ENCODE measurements around the gene FRMD8. TPM values are rescaled to one million over a fixed set of nuclear protein-coding genes. Genes with fewer than 3 reads are reported as not detected.

FRMD8 gene
- total and polyA plus RNA-seq, 2 of the 8 experiments (the other 6 are each of a cell fraction or from before 2014, with no cell fraction given): 15.0 to 19.2 TPM

- TF ChIP-seq CTCF (IDR thresholded peaks at IDR 0.05; ENCODE audit: control extremely low read depth in 1 of 3, insufficient read depth in 1 of 3, low read depth in 1 of 3, low read length in 3 of 3): no peak
- TF ChIP-seq RAD21 (IDR thresholded peaks at IDR 0.05 in 1 of 2, conservative IDR thresholded peaks at IDR 0.05 in 1 of 2; ENCODE audit: low read depth in 2 of 2, low read length in 2 of 2): no peak
- TF ChIP-seq EGR1 (IDR thresholded peaks at IDR 0.05; ENCODE audit: borderline replicate concordance, low read depth, low read length): no peak
- no peak for TF ChIP-seq TCF12 (IDR thresholded peaks at IDR 0.05; ENCODE audit: low read depth, low read length)
- no peak for TF ChIP-seq SAP30 (IDR thresholded peaks at IDR 0.05; ENCODE audit: insufficient read depth, insufficient replicate concordance, low read length)
- no peak for TF ChIP-seq HDAC6 (IDR thresholded peaks at IDR 0.05; ENCODE audit: low read depth, low read length)
- TF ChIP-seq ZNF274 (IDR thresholded peaks at IDR 0.05; ENCODE audit: borderline replicate concordance, extremely low read depth, low read length): no peak
- no peak for TF ChIP-seq NRF1 (IDR thresholded peaks at IDR 0.05; ENCODE audit: low read depth, low read length)
- TF ChIP-seq SP2 (IDR thresholded peaks at IDR 0.05; ENCODE audit: low read length): no peak
Measured at GRCh38 chr11:65338676-65339075, 47.8 kb upstream of the FRMD8 start (continued).

Measured in H1 (cell line).